Kasumi-1 (cell line): ENCODE data around the gene TTC39B.
A peak's percentile ranks its signal among the peaks of the same experiment; 100 is the strongest.

Experiments
- DNase-seq, 2 experiments: peaks; one replicate each; lab custom pipeline; 2025; lab: John Stamatoyannopoulos, UW

The TTC39B gene

DNA sequence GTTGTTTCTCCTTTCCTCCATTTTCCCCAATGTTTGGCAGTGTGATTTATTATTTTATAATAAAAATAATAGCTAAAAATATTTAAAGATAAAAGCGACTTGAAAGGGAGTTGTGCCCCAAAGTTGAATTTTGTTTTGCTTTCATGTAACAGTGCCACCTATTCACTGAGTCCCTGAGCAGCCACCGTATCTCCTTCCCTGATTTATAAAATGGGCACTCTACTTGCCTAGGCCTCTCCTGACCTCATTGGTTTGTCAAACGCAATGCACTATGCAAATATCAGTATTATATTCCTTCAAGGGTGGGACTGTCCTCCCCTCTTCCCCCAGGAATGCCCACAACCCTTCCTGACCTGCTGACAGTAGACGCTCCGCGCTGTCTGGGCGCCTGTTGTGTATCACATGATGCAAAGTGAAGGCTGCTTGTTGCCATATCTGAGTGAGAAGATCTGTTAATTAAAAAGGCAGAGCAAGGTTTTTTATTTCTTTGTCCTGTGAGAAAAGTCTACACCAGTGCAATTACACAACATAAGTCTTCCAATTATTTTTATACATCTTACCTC is 81.4 kb downstream of the TTC39B start:
- no peak for DNase-seq

- DNase-seq = no peak
These were observed 84.7 kb downstream of the TTC39B start for GRCh38 chr9:15222313-15222712.

GRCh38 chr9:15221746-15222145 is 85.3 kb downstream of the TTC39B start:
- no peak for DNase-seq

GRCh38 chr9:15220658-15221318 is 86.2 kb downstream of the TTC39B start:
- DNase-seq = no peak

DNA sequence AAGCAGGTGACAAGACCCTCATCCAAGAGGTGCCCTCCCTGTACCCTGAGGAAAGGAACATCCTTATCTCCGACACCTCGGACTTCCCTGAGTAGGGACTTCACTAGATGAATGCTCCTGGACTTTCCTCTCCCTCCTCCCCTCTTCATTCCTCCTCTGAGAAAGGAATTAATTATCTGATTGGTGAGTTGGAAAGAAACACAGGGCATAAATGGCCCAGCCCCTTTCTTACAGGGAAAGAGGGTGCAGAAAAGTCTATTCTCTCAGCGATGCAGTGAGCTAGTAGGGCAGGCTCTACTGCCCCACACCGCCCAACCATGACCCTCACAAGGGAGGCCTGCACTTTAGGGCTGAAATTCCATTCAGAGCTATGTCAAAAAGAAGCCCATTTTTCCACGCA is 87.5 kb downstream of the TTC39B start:
- no peak for DNase-seq

DNA sequence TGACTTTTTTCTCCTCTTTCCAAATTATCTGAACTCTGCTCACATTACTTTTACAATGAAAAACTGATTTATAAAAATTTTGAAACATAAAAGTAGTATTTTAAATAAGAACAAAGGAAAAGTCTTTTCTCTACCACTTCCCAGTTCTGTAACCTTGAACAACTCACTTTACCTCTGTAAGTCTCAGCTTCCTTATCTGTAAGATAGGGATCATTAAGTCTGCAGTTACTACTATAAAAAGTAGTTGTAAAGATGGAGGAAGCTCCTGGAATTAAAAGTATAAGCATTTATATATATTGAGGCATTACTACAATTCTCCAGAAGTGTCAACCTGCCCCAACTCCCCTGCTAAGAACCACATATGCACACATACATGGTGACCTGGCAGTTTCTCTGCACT is 88.0 kb downstream of the TTC39B start:
- no peak for DNase-seq

DNA sequence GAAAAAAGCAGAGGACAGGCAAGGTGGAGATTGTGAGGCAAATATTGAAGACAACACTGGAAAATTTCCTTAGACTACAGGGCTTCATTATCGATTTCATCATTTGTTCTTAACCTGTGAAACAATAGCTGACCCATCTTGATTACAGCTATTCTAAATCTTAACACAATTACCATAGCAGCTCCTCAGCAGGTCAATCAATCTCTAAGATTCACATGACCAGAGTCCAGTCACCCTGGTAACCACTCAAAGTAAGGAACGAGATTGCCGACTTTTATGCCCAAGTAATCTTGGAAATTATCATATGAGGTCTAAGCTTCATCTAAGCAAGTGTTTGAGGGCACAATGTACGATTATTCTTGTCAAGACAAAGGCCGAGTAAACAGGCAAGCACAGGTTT is 93.8 kb downstream of the TTC39B start:
- no peak for DNase-seq

DNA sequence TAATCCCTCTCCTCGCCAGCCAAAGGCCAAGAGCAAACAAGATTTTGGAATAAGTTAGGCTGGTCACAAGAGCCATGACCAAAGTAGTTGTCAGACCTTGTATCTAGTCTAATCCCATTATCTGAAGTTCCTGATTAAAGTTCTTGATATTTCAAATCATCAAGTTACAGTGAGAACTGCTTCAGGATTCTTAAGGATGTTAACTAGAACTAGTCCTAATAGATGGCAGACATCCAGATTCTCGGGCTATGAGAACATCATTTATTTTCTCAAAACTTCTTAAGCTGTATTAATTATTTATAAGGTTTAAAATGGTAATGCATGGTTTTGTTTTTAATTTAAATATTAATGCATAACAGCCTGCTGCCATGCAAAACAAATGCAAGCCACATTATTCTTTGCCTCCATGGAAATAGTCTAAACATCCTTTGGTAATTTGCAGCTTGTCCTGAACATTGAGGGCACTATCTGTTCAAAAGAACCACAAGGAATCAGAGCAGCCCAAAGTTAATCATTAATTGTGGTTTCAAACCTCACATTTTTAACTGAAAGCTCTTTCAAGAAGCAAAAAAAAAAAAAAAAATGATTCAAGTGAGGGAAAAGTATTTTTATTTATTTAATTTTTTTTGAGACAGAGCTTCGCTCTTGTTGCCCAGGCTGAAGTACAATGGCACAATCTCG is 95.1 kb downstream of the TTC39B start:
- no peak for DNase-seq

GRCh38 chr9:15211160-15211814 is 95.7 kb downstream of the TTC39B start:
- peak; percentile 23 to 40 for DNase-seq

DNA sequence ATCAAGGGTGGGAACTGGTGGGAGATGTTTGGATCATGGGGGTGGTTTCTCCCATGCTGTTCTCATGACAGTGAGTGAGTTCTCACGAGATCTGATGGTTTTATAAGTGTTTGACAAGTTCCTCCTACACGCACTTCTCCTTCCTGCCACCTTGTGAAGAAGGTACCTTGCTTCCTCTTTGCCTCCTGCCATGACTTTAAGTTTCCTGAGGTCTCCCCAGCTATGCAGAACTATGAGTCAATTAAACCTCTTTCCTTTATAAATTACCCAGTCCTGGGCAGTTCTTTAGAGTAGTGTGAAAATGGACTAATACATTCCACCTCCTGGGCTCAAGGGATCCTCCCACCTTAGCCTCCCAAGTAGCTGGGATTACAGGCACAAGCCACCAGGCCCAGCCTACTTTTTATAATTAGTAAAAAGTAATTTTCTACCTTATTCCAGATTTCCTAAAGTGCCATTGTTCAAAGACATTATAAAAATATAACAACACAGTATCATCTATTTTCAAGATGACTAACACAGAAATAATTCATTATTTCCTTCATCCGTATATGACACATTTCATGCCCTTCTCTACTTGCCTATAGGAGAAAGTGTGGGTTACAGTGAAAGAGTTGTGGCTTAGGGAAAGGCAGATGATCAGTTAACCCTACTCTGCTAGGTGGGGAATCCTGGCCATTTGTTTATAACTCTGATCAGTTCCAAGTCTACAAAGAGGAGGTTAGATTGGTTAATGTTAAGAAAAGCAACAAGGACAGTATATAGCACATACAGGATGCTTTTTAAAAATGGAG is 99.9 kb downstream of the TTC39B start:
- DNase-seq = peak; percentile 3 to 5

DNA sequence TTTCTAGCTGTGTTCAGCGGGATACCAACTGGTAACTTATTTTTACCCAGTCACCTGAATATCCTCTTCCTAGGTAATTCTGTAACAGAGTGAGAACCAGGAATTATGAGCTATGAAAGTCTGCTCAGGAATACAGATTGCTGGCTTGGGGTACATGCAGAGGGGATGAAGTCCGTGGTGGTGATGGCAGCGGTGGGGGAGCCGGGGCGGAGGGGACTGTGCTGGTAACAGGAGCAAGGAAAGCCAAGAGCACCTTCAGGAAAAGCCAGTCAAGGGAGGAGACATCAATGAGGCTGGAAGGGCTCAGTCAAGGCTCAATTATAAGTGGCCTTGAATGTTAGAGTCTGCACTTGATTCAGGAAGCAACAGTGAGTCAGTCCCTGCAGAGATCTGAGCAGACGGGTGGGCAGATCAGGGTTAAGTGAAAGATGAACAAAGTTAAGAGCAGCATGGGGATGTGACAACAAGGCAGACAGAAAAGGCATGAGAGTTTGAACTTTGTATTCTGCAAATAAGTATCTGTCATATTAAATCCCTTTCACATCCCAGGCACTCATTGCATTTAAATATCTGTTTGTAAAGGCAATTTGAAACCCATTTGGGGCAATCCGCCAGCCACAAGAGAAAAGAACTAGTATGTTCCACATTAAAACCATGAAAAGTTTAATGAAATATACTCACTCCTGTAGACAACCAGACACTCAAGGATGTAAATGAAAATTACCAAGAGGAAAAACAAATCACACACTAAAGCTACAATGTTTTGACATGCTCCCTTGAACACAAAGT is 101.2 kb downstream of the TTC39B start:
- DNase-seq = no peak

DNA sequence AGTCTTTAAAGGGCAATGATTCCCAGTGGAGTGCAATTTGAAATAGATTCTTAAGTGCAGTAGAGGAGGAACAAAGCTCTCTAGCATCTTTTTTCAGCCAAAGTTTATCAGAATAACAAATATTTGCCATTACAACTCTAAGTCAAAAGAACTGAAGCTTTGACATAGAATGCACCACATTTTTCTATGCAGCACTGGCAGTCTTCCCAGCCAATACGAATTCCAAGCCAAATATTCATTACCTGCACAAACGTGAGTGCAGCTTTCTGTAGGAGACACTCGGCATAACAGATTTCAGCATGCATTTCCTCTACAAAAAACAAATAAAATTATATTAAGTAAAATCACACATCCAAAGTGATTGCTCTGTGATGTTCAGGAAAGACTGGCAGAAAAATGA is 103.4 kb downstream of the TTC39B start:
- DNase-seq = no peak

DNA sequence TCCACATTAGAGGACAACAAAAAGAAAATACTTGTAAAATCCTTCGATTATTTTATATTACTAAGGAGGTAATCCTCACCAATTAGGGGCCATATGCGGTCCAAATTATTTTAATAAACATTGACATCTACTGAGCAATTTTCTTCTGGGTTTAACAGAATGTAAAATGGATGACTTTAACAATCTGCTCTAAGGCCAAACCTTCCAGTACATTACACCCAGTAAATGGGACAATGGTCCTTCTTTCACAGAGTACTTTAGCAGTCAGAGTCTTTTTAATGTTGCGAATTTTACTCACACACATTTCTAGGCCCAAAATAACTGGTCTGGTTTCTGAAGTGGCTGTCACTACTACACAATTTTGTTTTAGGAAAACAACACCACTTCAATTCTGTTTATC is 106.9 kb downstream of the TTC39B start:
- no peak for DNase-seq

GRCh38 chr9:15192856-15193255 is 114.2 kb downstream of the TTC39B start:
- DNase-seq = no peak

DNA sequence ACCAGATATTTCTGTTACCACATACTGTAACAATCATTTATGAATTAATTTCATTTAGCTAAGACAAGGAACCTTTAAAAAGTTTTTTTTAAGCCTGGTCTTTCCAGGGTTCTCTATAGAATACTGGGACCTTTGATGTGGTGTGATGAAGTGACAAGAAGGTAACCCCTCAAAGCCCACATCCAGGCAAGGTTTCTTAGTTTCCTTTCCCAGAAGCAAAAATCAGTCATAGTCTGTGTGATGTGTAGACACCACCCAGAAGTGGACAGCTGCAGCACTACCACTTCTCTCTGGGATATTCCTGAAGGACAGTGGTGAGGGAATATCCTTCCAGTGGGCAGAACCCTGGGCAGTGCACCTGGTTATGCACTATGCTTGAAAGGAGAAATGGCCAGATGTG is 115.6 kb downstream of the TTC39B start:
- DNase-seq = no peak

- no peak for DNase-seq
These were observed 117.5 kb downstream of the TTC39B start for GRCh38 chr9:15189481-15189880.

- DNase-seq = no peak
These were observed 119.4 kb downstream of the TTC39B start for GRCh38 chr9:15187589-15187988.

DNA sequence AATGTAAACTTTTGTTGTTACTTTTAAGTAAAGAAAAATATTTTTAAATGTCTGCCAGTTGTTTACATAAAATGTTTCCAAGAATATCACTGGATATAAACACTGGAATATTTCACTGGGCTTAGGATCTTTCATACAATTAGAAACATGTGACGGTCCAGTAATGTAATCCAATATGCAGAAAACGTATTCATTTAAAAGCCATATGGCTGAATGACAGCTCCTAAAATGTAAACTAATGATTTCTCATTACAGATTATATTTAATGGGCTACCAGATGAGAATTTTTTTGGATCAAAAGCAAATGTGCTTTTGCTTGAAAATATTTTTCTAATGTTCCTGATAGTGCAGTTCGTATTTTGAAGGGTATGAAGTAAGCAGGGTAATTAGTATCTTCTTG is 124.3 kb downstream of the TTC39B start:
- no peak for DNase-seq

DNA sequence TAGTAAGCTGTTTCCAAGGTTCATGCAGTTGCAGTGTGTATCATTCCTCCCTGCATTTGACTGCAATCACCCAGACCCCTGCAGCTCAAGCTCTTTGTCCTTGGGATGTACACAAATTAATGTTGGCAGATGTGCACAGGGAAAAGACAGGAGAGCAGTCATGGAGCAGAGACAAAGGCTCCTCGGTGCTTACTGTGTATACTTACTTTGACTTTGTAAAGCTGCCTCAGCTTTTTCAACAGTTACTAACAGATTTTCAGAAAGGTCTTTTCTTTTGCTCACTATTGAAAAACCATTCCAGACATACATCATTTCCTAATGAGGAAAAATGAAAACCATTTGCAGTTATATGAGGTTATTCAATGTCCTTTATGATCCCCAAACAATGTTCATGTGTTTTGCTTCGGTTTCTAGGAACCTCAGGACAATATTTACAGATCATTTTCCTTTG is 124.9 kb downstream of the TTC39B start:
- no peak for DNase-seq

DNA sequence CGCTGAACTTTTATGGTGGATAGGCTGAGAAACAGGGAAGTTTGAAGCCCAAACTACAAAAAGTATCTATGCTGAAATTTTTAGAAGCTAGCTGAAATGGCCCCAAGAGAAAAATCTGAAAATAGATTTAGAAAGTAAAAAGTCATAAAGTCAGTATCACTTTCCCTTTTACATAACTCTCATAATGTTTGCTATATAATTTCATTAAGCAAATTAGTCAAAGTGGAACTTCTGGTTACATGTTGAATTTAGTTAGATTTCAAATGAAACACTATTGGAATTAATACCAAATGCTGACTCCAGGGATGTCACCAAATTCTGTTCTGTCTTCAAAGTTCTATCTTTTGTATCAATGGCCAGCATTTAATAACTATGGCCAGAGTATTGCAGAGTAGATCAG is 126.9 kb downstream of the TTC39B start:
- DNase-seq = no peak

GRCh38 chr9:15178631-15179030 is 128.4 kb downstream of the TTC39B start:
- no peak for DNase-seq
